KOPT-K1 (cell line): ENCODE results near the gene FHL3.
"Not testable (repeated sequence)": the region's sequence is repeated elsewhere in the genome, so short reads cannot be mapped to it uniquely, and the experiment has no call there.

Source experiments
- H3K27ac ChIP-seq: fragments of 200-600 bp; sonication (generic); 2 replicates; pipeline ENCODE4 v1.5.1; 2016; ENCODE audit warnings: antibody characterized with exemption, mild to moderate bottlenecking, low read depth, low read length; ENCODE audit not compliant: poor library complexity, severe bottlenecking
- H3K36me3 ChIP-seq: fragments of 200-600 bp; sonication (generic); 2 replicates; pipeline ENCODE4 v1.5.1; 2017; ENCODE audit warnings: antibody characterized with exemption, mild to moderate bottlenecking, low read length, moderate library complexity; ENCODE audit not compliant: insufficient read depth
- H3K9me3 ChIP-seq: fragments of 200-600 bp; sonication (generic); 2 replicates; pipeline ENCODE4 v1.5.1; 2017; ENCODE audit warnings: antibody characterized with exemption, low read length, mild to moderate bottlenecking; ENCODE audit not compliant: insufficient read depth, poor library complexity, severe bottlenecking

FHL3 gene

DNA sequence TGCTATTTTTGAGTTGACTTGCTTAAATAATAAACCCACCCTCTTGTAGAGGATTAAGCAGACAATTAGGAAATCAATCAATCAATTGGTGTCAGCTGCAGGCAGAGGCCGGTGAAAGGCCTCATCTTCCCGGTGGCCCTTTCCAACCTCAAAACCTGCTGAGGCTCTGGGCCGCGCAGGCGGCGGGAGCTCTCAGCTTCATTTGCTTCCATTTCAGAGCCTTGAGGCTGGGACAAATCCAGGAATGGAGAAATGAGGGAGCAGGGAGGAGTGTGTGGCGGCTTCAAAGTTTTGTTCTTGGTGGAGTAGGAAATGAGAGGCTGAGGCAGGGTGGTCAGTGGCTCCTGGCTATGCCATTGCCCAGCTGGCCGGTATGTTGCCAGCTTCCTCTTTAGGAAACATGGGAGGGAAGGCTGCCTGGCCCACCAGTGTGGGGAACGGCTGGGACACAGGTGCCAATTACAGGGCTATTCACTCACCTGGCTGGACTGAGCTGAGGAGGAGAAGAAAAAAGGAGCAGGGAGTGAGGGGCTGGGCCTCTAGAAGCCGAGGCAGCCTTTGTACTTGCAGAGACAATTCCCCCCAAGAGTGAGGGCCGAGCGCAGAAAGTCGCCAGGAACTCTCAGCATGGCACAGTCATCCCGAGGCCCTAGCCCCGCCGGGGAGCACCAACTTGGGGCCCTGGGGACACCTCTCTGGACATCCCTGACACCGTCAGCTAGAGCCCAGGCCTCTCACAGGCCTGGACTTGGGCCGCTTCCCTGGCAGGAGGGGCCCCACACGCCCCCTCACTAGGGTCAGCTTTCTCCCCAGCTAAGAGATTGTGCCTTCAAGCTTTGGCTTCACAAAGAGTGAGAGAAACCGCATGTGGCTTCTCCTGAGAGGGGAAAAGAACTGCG is 36.9 kb upstream of the FHL3 start:
- no peaks in the 10 kb centered on the region for H3K9me3 ChIP-seq
- no peak overlapping the region for H3K27ac ChIP-seq
- H3K36me3 ChIP-seq: no peaks in the 10 kb centered on the region

GRCh38 chr1:38039331-38040088 is 34.2 kb upstream of the FHL3 start:
- Histone ChIP-seq H3K27ac (no peak overlapping the region), H3K9me3 (no peaks in the 10 kb centered on the region), H3K36me3 (no peaks in the 10 kb centered on the region)

DNA sequence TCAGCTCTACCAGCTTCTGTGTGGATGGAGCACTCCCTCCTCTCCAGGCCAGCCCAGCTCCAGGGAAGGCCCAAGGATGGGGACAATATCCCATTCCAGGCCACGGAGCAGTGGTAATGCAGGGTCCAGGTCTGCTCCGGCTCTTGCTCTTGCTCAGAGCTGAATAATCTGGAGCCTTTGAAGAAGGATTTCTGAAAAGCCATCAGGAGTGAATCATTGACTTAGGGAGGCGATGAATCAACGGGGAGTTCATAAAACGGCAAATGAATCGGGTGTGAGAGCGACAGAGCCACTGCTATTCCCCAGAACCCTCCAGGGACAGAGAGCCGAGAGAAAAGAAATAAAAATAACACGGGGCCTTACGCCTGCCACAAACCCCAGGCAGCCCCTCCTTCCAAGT is 33.5 kb upstream of the FHL3 start:
- Histone ChIP-seq H3K27ac (no peak overlapping the region), H3K9me3 (no peaks in the 10 kb centered on the region), H3K36me3 (no peaks in the 10 kb centered on the region)

GRCh38 chr1:38037221-38037939 is 32.1 kb upstream of the FHL3 start:
- Histone ChIP-seq H3K9me3 (no peaks in the 10 kb centered on the region), H3K36me3 (no peaks in the 10 kb centered on the region), H3K27ac (no peak overlapping the region)

- Histone ChIP-seq H3K36me3 (no peaks in the 10 kb centered on the region), H3K9me3 (no peaks in the 10 kb centered on the region), H3K27ac (no peak overlapping the region)
Measured at GRCh38 chr1:38034871-38035270, 29.6 kb upstream of the FHL3 start.

- H3K27ac ChIP-seq: not testable (repeated sequence)
Measured at GRCh38 chr1:38032992-38033391, 27.7 kb upstream of the FHL3 start.

DNA sequence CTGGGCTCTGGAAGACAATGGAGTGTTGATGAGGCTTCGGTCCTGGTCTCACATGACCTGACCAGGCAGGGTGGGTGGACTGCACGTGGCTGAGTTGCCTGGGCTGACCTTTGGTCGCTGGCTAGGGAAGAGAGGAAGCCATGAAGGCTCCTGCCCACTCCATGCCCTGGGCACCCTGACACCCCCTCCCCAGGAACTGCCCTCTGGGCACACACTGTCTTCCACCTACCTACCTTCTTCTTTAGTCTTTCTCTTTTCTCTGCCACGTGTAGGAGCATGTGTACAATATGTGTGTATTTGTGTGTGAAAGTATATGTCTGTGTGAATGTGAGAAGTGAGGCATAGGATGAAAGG is 26.2 kb upstream of the FHL3 start:
- H3K27ac ChIP-seq: no peak overlapping the region
- H3K9me3 ChIP-seq: no peaks in the 10 kb centered on the region
- peaks cover 7% of the 10 kb centered on the region; the same call in 1 of the 2 replicates for H3K36me3 ChIP-seq

More at GRCh38 chr1:38032992-38033391, 27.7 kb upstream of the FHL3 start:
- not testable (repeated sequence) for H3K36me3 ChIP-seq, H3K9me3 ChIP-seq

- H3K9me3 ChIP-seq: no peaks in the 10 kb centered on the region
- peaks cover 14% of the 10 kb centered on the region; the same call in 1 of the 2 replicates for H3K36me3 ChIP-seq
- H3K27ac ChIP-seq: no peak overlapping the region
Measured at GRCh38 chr1:38030596-38031512, 25.5 kb upstream of the FHL3 start.

GRCh38 chr1:38029685-38030511 is 24.6 kb upstream of the FHL3 start:
- H3K36me3 ChIP-seq: peaks cover 23% of the 10 kb centered on the region
- H3K9me3 ChIP-seq: no peaks in the 10 kb centered on the region
- H3K27ac ChIP-seq: no peak overlapping the region

- peaks cover 30% of the 10 kb centered on the region for H3K36me3 ChIP-seq
- H3K27ac ChIP-seq: no peak overlapping the region
- no peaks in the 10 kb centered on the region for H3K9me3 ChIP-seq
Measured at GRCh38 chr1:38029081-38029681, 23.9 kb upstream of the FHL3 start.

- peaks cover 35% of the 10 kb centered on the region for H3K36me3 ChIP-seq
- H3K27ac ChIP-seq: no peak overlapping the region
- H3K9me3 ChIP-seq: no peaks in the 10 kb centered on the region
Measured at GRCh38 chr1:38028671-38029070, 23.4 kb upstream of the FHL3 start.

GRCh38 chr1:38028105-38028591 is 22.8 kb upstream of the FHL3 start:
- Histone ChIP-seq H3K9me3 (no peaks in the 10 kb centered on the region), H3K27ac (no peak overlapping the region), H3K36me3 (peaks cover 41% of the 10 kb centered on the region)
